DND-41 (cell line): ENCODE measurements around the gene GALNT1.

Experiments used
- EZH2 ChIP-seq: IDR thresholded peaks from 3 replicates; pipeline ENCODE4 v1.6.1; 2012; ENCODE audit warnings: borderline replicate concordance, low read depth, mild to moderate bottlenecking, moderate library complexity, low read length, inconsistent platforms; ENCODE audit not compliant: severe bottlenecking
- TF ChIP-seq, protein P1 (sequence below): IDR thresholded peaks from 2 replicates; pipeline ENCODE4 v1.5.1; 2012; ENCODE audit warnings: borderline replicate concordance, low read length, moderate library complexity, mild to moderate bottlenecking; ENCODE audit not compliant: poor library complexity, severe bottlenecking; ENCODE audit errors: extremely low read depth

GRCh38 chr18:35696307-35696706, 114.8 kb downstream of the GALNT1 start:
- TF ChIP-seq, protein P1, sequence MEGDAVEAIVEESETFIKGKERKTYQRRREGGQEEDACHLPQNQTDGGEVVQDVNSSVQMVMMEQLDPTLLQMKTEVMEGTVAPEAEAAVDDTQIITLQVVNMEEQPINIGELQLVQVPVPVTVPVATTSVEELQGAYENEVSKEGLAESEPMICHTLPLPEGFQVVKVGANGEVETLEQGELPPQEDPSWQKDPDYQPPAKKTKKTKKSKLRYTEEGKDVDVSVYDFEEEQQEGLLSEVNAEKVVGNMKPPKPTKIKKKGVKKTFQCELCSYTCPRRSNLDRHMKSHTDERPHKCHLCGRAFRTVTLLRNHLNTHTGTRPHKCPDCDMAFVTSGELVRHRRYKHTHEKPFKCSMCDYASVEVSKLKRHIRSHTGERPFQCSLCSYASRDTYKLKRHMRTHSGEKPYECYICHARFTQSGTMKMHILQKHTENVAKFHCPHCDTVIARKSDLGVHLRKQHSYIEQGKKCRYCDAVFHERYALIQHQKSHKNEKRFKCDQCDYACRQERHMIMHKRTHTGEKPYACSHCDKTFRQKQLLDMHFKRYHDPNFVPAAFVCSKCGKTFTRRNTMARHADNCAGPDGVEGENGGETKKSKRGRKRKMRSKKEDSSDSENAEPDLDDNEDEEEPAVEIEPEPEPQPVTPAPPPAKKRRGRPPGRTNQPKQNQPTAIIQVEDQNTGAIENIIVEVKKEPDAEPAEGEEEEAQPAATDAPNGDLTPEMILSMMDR, result no peak
- no peak for TF ChIP-seq EZH2
